Lower lobe of right lung (tissue), 2 donors: ENCODE data around the gene DYSF. TPM values are rescaled to one million over a fixed set of nuclear protein-coding genes. Genes with fewer than 3 reads are reported as not detected.

Experiments
- ATAC-seq, 2 donors: fragments of 200-7000 bp; cut with Tn5 transposase; one replicate each; pipeline ENCODE4 v1.9.1; 2020 to 2022; ENCODE audit warnings: mild to moderate bottlenecking in 2 of 2, moderate library complexity in 2 of 2
- DNase-seq: peaks from one replicate; pipeline ENCODE4 v3.0.0-alpha.2; 2020
- H3K27ac ChIP-seq: fragments of 200-600 bp; one replicate; pipeline ENCODE4 v1.8.0; 2022
- H3K27me3 ChIP-seq: fragments of 200-600 bp; one replicate; pipeline ENCODE4 v1.8.0; 2022; ENCODE audit warnings: low read depth
- H3K36me3 ChIP-seq: fragments of 200-600 bp; one replicate; pipeline ENCODE4 v1.8.0; 2022; ENCODE audit warnings: mild to moderate bottlenecking
- H3K4me1 ChIP-seq: fragments of 200-600 bp; one replicate; pipeline ENCODE4 v1.8.0; 2022
- H3K4me3 ChIP-seq: fragments of 200-600 bp; one replicate; pipeline ENCODE4 v1.8.0; 2022; ENCODE audit warnings: mild to moderate bottlenecking
- H3K9me3 ChIP-seq: fragments of 200-600 bp; one replicate; pipeline ENCODE4 v1.8.0; 2022
- intact Hi-C: fragments of 100-400 bp; cut with DNase I; formaldehyde crosslinking; loops from one replicate; pipeline ENCODE4 v1.11.0; 2022
- total RNA-seq: library from RNA; stranded (reverse); fragmentation: NEBNext Ultra II Directional; extraction: Animal tissue kit (Norgen Biotek cat#: 25700); gene quantifications from one replicate; pipeline ENCODE4 v1.2.1, GENCODE V29; 2021
- TF ChIP-seq, protein P1 (sequence below): fragments of 200-600 bp; IDR thresholded peaks from one replicate; pipeline ENCODE4 v1.8.0; 2022; ENCODE audit warnings: antibody characterized with exemption, mild to moderate bottlenecking
- donor health status: DM: no; HTN: yes; CAD: no; lungs with severe emphysema.

DYSF gene
- total RNA-seq, 1 donor from 2014 or later = 41.2 TPM

DNA sequence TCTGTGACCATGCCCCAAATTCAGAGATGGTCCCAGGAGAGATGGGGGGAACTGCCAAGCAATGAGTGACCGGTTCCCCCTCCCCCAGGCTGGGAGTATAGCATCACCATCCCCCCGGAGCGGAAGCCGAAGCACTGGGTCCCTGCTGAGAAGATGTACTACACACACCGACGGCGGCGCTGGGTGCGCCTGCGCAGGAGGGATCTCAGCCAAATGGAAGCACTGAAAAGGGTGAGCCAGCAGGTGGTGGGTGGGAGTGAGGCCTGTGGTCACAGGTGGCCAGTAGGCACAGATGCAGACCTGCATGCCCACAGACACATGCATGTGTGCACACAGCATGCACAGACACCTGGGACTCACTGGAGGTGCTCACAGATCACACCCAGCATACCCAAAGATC lies 117.2 kb downstream of the DYSF start:
- no peak for ATAC-seq
- no peak for DNase-seq
- H3K36me3 ChIP-seq = peaks cover 4% of the 10 kb centered on the region
- TF ChIP-seq, protein P1, sequence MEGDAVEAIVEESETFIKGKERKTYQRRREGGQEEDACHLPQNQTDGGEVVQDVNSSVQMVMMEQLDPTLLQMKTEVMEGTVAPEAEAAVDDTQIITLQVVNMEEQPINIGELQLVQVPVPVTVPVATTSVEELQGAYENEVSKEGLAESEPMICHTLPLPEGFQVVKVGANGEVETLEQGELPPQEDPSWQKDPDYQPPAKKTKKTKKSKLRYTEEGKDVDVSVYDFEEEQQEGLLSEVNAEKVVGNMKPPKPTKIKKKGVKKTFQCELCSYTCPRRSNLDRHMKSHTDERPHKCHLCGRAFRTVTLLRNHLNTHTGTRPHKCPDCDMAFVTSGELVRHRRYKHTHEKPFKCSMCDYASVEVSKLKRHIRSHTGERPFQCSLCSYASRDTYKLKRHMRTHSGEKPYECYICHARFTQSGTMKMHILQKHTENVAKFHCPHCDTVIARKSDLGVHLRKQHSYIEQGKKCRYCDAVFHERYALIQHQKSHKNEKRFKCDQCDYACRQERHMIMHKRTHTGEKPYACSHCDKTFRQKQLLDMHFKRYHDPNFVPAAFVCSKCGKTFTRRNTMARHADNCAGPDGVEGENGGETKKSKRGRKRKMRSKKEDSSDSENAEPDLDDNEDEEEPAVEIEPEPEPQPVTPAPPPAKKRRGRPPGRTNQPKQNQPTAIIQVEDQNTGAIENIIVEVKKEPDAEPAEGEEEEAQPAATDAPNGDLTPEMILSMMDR = no peak
- no peaks in the 10 kb centered on the region for H3K9me3 ChIP-seq
- no peaks in the 10 kb centered on the region for H3K4me1 ChIP-seq
- intact Hi-C loops = no loop called here
- H3K27me3 ChIP-seq = no peaks in the 10 kb centered on the region
- no peak overlapping the region for H3K27ac ChIP-seq
- H3K4me3 ChIP-seq = no peak overlapping the region

DNA sequence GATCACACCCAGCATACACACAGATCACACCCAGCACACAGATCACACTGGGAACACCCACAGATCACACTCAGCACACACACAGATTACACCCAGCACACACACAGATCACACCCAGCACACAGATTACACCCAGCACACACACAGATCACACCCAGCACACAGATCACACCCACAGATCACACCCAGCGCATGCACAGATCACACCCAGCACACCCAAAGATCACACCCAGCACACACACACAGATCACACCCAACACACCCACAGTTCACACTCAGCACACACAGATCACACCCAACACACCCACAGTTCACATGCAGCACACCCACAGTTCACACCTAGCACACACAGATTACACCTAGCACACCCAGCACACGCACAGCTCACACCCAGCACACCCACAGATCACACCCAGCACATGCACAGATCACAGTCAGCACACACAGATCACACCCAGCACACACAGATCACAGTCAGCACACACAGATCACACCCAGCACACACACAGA lies 117.6 kb downstream of the DYSF start:
- TF ChIP-seq, protein P1 = no peak
- DNase-seq = no peak
- Histone ChIP-seq H3K36me3 (peaks cover 4% of the 10 kb centered on the region), H3K4me1 (no peaks in the 10 kb centered on the region), H3K27ac (no peak overlapping the region), H3K27me3 (no peaks in the 10 kb centered on the region), H3K4me3 (no peak overlapping the region), H3K9me3 (no peaks in the 10 kb centered on the region)
- intact Hi-C loops = no loop called here
- ATAC-seq = no peak

DNA sequence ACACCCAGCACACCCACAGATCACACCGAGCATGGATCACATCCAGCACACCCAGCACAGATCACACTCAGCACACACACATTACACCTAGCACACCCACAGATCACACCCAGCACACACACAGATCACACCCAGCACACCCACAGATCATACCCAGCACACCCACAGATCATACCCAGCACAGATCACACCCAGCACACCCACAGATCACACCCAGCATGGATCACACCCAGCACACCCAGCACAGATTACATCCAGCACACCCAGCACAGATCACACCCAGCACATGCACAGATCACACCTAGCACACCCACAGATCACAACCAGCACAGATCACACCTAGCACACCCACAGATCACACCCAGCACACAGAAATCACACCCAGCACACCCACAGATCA lies 118.6 kb downstream of the DYSF start:
- TF ChIP-seq, protein P1 = no peak
- H3K27me3 ChIP-seq = no peaks in the 10 kb centered on the region
- peaks cover 4% of the 10 kb centered on the region for H3K36me3 ChIP-seq
- H3K9me3 ChIP-seq = no peaks in the 10 kb centered on the region
- no peak overlapping the region for H3K27ac ChIP-seq
- ATAC-seq = no peak
- no peak overlapping the region for H3K4me3 ChIP-seq
- intact Hi-C loops = no loop called here
- DNase-seq = no peak
- H3K4me1 ChIP-seq = no peaks in the 10 kb centered on the region

DNA sequence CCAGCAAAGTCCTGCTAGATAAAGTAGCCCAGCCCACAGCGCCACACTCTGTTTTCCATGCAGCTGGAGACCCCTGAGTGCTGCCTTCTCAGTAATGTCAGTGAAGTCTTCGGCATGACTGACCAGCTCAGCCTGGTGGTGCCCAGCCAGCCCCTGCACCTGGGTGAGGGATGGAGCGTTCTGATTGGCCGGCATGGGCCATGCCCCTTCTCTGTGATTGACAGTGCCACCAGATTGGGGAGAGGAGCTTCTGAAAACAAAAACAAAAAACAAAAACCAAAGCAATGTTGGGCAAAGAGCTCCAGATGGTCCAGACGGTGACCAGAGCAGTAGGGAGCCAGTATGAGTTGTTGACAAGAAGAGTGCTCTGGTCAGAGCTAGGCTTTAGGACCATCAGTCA lies 122.6 kb downstream of the DYSF start:
- intact Hi-C loops = no loop called here
- Histone ChIP-seq H3K27ac (no peak overlapping the region), H3K27me3 (no peaks in the 10 kb centered on the region), H3K9me3 (no peaks in the 10 kb centered on the region), H3K4me1 (no peaks in the 10 kb centered on the region), H3K4me3 (no peak overlapping the region), H3K36me3 (no peaks in the 10 kb centered on the region)
- DNase-seq = no peak
- no peak for ATAC-seq
- TF ChIP-seq, protein P1 = no peak

DNA sequence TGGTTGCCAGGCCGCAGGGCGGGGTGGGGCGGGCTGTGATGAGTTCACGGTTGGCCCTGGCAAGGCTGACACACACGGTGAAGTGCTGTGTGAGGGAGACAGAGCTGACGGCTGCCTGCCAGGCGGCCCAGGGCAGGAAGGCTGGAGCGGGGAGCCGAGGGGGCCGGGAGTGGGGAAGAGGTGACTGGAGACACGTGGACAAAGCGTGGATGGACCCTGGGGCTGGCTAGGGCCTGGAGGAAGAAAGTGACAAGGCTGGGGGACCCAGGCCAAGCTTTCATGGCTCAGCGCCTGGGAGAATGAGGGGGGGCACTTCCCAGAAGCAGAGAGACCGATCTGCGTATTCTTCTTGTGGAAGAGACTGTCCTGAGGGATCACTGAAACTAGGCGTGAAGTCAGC lies 123.2 kb downstream of the DYSF start:
- Histone ChIP-seq H3K4me1 (no peaks in the 10 kb centered on the region), H3K9me3 (no peaks in the 10 kb centered on the region), H3K27ac (no peak overlapping the region), H3K36me3 (no peaks in the 10 kb centered on the region), H3K27me3 (no peaks in the 10 kb centered on the region), H3K4me3 (no peak overlapping the region)
- ATAC-seq (no peak), DNase-seq (no peak)
- TF ChIP-seq, protein P1 = no peak
- intact Hi-C loops = no loop called here

DNA sequence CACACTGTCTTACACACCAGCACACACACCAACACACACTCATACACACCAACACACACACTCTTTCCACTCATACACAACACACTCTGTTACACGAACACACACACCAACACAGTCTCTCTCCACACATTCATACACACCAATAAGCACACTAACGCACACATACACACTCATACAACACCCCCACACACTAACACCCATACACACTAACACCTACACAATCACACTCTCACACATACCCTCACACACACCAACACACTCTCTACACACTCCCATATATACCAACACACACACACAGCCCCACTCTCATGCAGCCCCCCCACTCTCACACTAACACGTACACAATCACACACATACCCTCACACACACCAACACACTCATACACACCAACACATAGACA lies 123.8 kb downstream of the DYSF start:
- DNase-seq = no peak
- H3K9me3 ChIP-seq = no peaks in the 10 kb centered on the region
- H3K4me3 ChIP-seq = no peak overlapping the region
- ATAC-seq = no peak
- no peaks in the 10 kb centered on the region for H3K27me3 ChIP-seq
- H3K4me1 ChIP-seq = no peaks in the 10 kb centered on the region
- TF ChIP-seq, protein P1 = no peak
- intact Hi-C loops = no loop called here
- H3K27ac ChIP-seq = no peak overlapping the region
- no peaks in the 10 kb centered on the region for H3K36me3 ChIP-seq
